CD4-positive, alpha-beta T cell treated with Interferon gamma for 1 hour (primary cell): Measurements from ENCODE around the gene COL4A2.

Source experiments
- DNase-seq: peaks from one replicate; pipeline ENCODE4 v3.0.0-alpha.2; 2020

COL4A2 gene

GRCh38 chr13:110291286-110291685 lies 15.8 kb upstream of the COL4A2 start:
- DNase-seq = no peak

GRCh38 chr13:110293037-110293436 lies 14.0 kb upstream of the COL4A2 start:
- DNase-seq = no peak

GRCh38 chr13:110293649-110294048 lies 13.4 kb upstream of the COL4A2 start:
- DNase-seq = no peak

GRCh38 chr13:110294146-110294545 lies 12.9 kb upstream of the COL4A2 start:
- no peak for DNase-seq

- no peak for DNase-seq
Observed at GRCh38 chr13:110294622-110295021, 12.5 kb upstream of the COL4A2 start.

GRCh38 chr13:110297011-110297410 lies 10.1 kb upstream of the COL4A2 start:
- DNase-seq = no peak

GRCh38 chr13:110297766-110298504 lies 9.1 kb upstream of the COL4A2 start:
- DNase-seq = no peak

GRCh38 chr13:110298505-110299282 lies 8.4 kb upstream of the COL4A2 start:
- no peak for DNase-seq

GRCh38 chr13:110299283-110299840 lies 7.7 kb upstream of the COL4A2 start:
- DNase-seq = no peak

- no peak for DNase-seq
Observed at GRCh38 chr13:110300090-110300815, 6.8 kb upstream of the COL4A2 start.

GRCh38 chr13:110301083-110301482 lies 6.0 kb upstream of the COL4A2 start:
- DNase-seq = no peak

GRCh38 chr13:110301606-110302553 lies 5.2 kb upstream of the COL4A2 start:
- DNase-seq = no peak

GRCh38 chr13:110302997-110303396 lies 4.1 kb upstream of the COL4A2 start:
- no peak for DNase-seq

- DNase-seq = no peak
Observed at GRCh38 chr13:110303644-110304043, 3.4 kb upstream of the COL4A2 start.

- DNase-seq = no peak
Observed at GRCh38 chr13:110304256-110304655, 2.8 kb upstream of the COL4A2 start.

GRCh38 chr13:110305001-110305400 lies 2.1 kb upstream of the COL4A2 start:
- DNase-seq = no peak

GRCh38 chr13:110305544-110305943 lies 1.5 kb upstream of the COL4A2 start:
- DNase-seq = no peak

GRCh38 chr13:110305949-110306339 lies 1.1 kb upstream of the COL4A2 start:
- no peak for DNase-seq

- DNase-seq = no peak
Observed at GRCh38 chr13:110306340-110306959, 634 bp upstream of the COL4A2 start.

- DNase-seq = no peak
Observed at GRCh38 chr13:110307767-110308655, 927 bp downstream of the COL4A2 start.
